ENCODE data around the gene P4HB. TPM values are rescaled to one million over a fixed set of nuclear protein-coding genes. Genes with fewer than 3 reads are reported as not detected.

P4HB gene
- 100 to 1,000 TPM; 506 to 602 TPM for total RNA-seq

GRCh38 chr17:81859906-81860755 lies at the start of gene P4HB:
Gene P4HB (minus strand): TSS chr17:81860535. CDS start chr17:81860471, 64 bp downstream.
- H3K9me3 Mint-ChIP-seq: no peaks in the 10 kb centered on the region
- peak within 1 kb of the TSS; percentile 92 for H3K4me3 Mint-ChIP-seq
- peaks cover 18% of the 10 kb centered on the region for H3K4me1 Mint-ChIP-seq
- peaks cover 95% of the 10 kb centered on the region for H3K36me3 Mint-ChIP-seq (ENCODE audit: low read depth)
- H3K27ac Mint-ChIP-seq: peak within 1 kb of the TSS; percentile 99
- H3K27me3 Mint-ChIP-seq: no peaks in the 10 kb centered on the region
- no peak for ATAC-seq (replicated peaks)

DNA sequence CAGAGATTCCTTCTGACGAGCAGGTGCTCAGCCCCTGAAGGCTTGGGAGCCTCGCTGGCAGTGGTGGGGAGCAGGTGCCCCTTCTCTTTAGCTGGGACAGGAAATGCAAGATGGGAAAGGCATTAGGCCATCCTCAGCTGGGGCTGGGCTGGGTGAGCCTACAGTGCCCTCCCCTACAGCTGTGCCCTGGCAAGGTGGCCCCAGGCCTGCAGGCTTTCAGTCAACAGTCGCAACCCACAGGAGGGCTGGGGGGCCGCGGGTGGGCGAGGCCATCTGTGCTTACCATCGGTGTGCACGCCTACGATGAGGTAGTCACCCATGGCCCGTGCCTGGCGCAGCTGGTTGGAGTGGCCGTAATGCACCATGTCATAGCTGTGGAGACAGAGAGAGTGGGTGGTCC lies 48.9 kb upstream of the P4HB start:
- Mint-ChIP-seq H3K27me3 (no peaks in the 10 kb centered on the region), H3K27ac (no peak overlapping the region), H3K36me3 (ENCODE audit: low read depth) (peaks cover 25% of the 10 kb centered on the region), H3K4me1 (no peaks in the 10 kb centered on the region), H3K9me3 (no peaks in the 10 kb centered on the region), H3K4me3 (peak overlapping the region; percentile 67)
- no peak for ATAC-seq (replicated peaks)

GRCh38 chr17:81908793-81909192 lies 48.5 kb upstream of the P4HB start:
- no peaks in the 10 kb centered on the region for H3K4me1 Mint-ChIP-seq
- no peak overlapping the region for H3K4me3 Mint-ChIP-seq
- no peak for ATAC-seq (replicated peaks)
- peaks cover 22% of the 10 kb centered on the region for H3K36me3 Mint-ChIP-seq (ENCODE audit: low read depth)
- no peak overlapping the region for H3K27ac Mint-ChIP-seq
- no peaks in the 10 kb centered on the region for H3K9me3 Mint-ChIP-seq
- H3K27me3 Mint-ChIP-seq: no peaks in the 10 kb centered on the region

DNA sequence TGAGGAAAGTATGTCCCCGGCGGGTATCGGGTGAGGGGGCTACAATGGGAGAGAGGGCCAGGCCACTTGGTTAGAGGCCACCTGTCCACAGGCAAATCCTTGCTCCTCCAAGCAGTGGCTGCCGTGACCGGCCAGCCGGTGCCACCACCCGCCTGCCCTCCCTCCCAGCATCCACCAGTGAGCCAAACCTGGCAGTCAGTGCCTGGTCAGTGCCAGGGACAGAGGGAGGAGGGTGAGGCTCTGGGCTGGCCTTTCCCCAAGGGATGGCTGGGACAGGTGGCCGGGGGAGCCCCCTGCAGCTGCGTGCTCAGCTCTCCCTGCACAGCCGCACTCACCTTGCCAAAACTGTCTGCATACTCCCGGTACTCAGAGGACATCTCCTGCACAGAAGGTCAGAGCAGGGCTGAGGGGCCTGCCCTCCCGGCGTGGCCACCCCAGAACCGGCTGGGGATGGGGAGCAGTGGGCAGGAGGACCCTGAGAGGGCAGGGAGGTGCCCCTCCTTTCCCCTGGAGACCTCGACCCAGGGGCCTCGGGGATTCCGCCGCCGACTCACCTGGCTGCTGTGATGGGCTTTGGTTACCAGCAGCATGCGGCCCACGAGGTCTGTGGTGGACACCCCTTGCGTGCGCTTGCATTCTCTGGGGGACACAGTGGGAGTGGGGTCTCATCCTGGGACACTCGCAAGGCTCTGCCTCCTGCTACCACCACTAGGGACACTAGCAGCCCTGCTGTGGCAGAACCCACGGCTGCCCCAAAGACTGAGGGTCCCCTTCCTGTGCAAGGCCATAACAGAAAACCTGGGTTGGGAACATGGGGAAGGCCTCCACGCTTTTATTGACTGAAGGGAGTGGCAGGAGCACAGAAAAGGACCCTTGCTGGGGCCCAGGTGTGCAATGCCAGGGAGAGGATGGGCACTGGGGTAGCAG lies 47.1 kb upstream of the P4HB start:
- no peak overlapping the region for H3K27ac Mint-ChIP-seq
- H3K36me3 Mint-ChIP-seq (ENCODE audit: low read depth): peaks cover 11% of the 10 kb centered on the region
- H3K4me3 Mint-ChIP-seq: no peak overlapping the region
- ATAC-seq (replicated peaks): no peak
- no peaks in the 10 kb centered on the region for H3K27me3 Mint-ChIP-seq
- no peaks in the 10 kb centered on the region for H3K9me3 Mint-ChIP-seq
- H3K4me1 Mint-ChIP-seq: no peaks in the 10 kb centered on the region

DNA sequence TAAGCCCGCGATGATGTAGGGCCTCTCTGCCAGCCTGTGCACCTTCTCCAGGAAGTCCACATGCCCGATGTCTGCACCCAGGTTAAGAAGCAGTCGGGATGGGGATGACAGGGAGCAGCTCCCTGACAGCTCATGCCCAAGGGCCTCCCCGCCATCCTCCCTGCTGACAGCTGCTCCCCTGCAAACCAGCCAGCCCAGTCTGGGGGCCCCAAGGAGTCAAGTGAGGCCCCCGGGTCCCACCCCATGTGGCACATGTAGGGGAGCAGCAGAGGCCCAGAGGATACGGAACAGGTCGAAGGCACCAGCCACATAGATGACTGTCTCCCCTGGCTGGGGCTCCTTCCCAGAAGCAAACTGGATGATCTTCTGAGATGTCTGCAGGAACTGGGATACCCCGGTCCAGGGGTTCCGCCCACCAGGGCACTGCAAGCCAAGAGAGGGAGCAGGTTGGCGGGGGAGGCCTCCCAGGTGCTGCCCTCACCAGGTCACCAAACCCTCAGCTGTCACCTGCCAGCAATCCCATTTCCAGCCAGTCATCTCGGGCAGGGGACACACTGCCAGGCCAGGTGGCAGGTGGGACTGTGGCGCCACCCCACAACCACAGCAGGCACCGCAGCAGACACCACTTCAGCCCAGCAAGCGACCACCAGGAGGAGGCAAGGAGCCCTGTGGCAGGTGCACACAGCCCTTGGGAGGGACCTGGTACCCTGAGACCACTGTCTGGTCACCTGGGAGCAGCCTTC lies 46.3 kb upstream of the P4HB start:
- no peaks in the 10 kb centered on the region for H3K4me1 Mint-ChIP-seq
- H3K4me3 Mint-ChIP-seq: no peak overlapping the region
- peaks cover 3% of the 10 kb centered on the region for H3K36me3 Mint-ChIP-seq (ENCODE audit: low read depth)
- no peak overlapping the region for H3K27ac Mint-ChIP-seq
- no peaks in the 10 kb centered on the region for H3K27me3 Mint-ChIP-seq
- no peak for ATAC-seq (replicated peaks)
- no peaks in the 10 kb centered on the region for H3K9me3 Mint-ChIP-seq

DNA sequence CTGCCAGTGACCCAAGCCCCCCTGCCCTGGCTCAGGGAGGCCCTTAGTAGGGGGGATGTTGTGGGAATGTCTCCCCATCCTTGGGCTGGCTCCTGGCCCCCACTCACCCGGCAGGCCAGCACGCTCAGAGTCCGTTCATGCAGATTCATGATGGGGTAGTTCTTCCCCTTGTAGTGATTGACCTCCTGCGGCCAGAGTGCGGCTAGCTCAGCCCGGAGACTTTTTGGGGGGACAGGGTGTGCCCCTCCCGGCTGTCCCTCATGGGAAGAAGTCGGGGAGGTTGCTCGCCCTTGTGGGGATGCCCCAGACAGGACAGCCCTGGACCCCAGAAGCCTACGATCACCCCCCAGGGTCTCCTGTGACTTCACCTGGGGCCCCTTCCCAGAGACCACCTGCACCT lies 45.7 kb upstream of the P4HB start:
- Mint-ChIP-seq H3K4me1 (peaks cover 4% of the 10 kb centered on the region), H3K4me3 (no peak overlapping the region), H3K27ac (no peak overlapping the region), H3K27me3 (peaks cover 4% of the 10 kb centered on the region), H3K36me3 (ENCODE audit: low read depth) (peaks cover 3% of the 10 kb centered on the region), H3K9me3 (no peaks in the 10 kb centered on the region)
- ATAC-seq (replicated peaks): no peak

DNA sequence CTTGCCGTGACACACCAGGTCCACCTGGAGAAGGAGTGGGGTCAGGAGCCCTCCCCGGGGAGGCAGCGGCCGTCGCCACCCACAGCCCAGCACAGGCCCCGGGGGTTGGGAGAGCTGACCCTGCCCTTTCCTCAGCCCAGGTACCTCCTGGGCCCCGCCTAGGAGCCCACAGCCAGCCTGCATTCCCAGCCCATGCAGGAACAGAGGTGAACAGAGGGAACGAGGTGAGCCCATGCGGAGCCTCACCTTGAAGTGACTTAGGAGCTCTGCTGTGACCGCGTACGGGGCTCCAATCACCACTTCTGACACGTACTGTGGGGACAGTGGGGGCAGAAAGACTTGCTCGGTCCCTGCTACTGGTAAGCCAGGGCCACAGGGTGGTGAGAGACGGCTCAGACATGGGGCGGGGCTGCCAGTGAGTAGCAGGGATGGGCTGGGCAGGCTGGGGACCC lies 45.1 kb upstream of the P4HB start:
- no peak overlapping the region for H3K4me3 Mint-ChIP-seq
- peaks cover 7% of the 10 kb centered on the region for H3K27me3 Mint-ChIP-seq
- no peak for ATAC-seq (replicated peaks)
- peaks cover 9% of the 10 kb centered on the region for H3K36me3 Mint-ChIP-seq (ENCODE audit: low read depth)
- no peak overlapping the region for H3K27ac Mint-ChIP-seq
- no peaks in the 10 kb centered on the region for H3K9me3 Mint-ChIP-seq
- peaks cover 8% of the 10 kb centered on the region for H3K4me1 Mint-ChIP-seq

- Mint-ChIP-seq H3K4me3 (no peak overlapping the region), H3K27ac (no peak overlapping the region), H3K4me1 (peaks cover 8% of the 10 kb centered on the region), H3K36me3 (ENCODE audit: low read depth) (peaks cover 15% of the 10 kb centered on the region), H3K9me3 (no peaks in the 10 kb centered on the region), H3K27me3 (peaks cover 7% of the 10 kb centered on the region)
- ATAC-seq (replicated peaks): no peak
These were observed 44.5 kb upstream of the P4HB start for GRCh38 chr17:81904600-81905423.

DNA sequence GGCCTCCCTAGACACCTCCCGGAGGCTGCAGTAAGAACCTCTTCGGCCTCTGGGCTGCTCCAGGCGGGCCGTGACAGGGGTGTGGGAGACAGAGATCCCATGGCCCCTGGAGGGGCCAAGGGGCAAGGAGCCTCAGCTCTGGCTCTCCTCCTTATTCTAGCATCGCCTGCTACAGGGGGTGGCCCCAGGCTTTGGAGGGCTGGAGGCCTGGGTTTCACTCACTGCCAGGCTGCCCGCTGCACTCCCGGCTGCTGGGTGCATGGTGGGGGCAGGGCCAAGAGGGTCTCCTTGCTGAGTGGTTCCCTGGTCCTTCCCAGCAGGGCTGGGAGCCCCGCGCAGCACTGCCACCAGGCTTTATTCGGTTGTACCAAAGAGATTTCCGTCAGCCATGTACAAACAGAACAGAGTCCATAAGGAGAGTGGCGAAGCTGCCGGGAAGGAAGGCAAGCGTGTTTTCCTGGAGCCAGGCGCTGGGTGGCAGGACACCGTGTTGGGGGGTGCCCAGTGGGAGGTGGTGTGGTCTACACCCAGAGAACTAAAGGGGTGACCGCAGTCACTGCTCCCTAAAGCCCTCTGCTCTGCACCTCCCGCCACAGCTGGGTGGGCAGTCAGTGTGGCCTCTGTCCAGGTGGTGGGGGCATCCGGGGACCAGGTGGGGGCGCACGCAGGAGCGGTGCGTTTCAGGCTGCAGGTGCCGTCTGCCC lies 43.7 kb upstream of the P4HB start:
- ATAC-seq (replicated peaks): no peak
- Mint-ChIP-seq H3K9me3 (no peaks in the 10 kb centered on the region), H3K4me3 (no peak overlapping the region), H3K27ac (no peak overlapping the region), H3K4me1 (peaks cover 8% of the 10 kb centered on the region), H3K36me3 (ENCODE audit: low read depth) (peaks cover 23% of the 10 kb centered on the region), H3K27me3 (peaks cover 7% of the 10 kb centered on the region)

DNA sequence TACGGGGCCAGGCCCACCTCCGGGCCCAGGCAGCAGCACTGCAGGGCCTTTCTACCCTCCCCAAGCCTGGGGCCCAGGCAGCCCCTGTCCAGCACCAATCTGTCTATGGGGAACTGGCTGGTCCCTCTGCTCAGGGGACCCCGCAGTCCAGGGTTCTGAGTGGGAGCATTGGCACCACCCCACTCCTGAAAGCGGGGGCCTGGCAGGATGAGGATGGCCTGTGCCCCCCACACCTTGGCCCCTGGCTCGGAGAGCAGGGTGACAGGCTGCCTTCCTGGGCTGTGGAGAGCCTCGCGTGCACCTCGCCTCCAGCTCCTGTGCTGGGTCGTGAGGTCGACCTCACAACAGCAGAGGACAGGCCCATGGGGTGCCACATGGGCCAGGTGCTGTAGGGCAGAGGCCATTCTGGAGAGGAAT lies 43.1 kb upstream of the P4HB start:
- Mint-ChIP-seq H3K27ac (no peak overlapping the region), H3K4me3 (no peak overlapping the region), H3K27me3 (peaks cover 7% of the 10 kb centered on the region), H3K36me3 (ENCODE audit: low read depth) (peaks cover 29% of the 10 kb centered on the region), H3K9me3 (no peaks in the 10 kb centered on the region), H3K4me1 (peaks cover 8% of the 10 kb centered on the region)
- no peak for ATAC-seq (replicated peaks)

DNA sequence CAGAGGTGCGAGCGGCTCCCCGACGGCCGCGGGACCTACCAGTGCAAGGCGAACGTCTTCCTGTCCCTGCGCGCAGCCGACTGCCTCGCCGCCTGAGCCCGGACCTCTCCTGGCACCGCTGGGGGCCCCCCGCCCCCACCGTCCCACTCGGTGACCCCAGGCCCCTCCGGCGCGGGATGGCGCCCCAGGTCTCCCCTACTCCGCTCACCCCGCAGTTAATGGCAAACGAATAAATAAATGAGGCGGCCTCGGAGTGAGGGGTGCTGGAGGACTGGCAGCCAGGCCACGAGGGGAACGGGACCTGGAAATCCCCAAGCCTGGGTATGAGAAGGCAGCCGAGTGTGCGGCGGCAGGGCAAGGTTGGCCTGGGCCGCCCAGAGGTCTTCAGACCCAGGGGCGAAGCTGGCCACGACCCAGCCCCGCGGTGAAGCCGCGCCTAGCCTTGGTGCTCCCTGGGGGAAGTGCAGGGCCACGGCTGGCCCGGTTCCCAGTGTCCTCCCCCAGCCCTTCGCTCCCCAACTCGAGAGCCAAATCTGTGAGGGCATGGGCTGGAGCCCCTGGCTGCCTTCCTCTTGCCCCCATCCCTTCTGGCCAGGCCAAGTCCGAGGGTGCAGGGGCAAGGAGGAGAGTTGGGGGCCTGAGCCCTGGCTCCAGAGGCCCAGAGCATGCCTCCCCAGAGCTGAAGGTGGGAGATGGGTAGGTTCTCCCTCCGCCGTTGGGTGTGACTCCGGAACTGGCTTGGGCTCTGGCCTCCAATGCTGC lies 42.5 kb upstream of the P4HB start:
- Mint-ChIP-seq H3K27ac (no peak overlapping the region), H3K27me3 (peaks cover 7% of the 10 kb centered on the region), H3K4me3 (no peak overlapping the region), H3K9me3 (no peaks in the 10 kb centered on the region), H3K4me1 (peaks cover 8% of the 10 kb centered on the region), H3K36me3 (ENCODE audit: low read depth) (peaks cover 35% of the 10 kb centered on the region)
- ATAC-seq (replicated peaks): peak; percentile 27

- ATAC-seq (replicated peaks): peak; percentile 49
- H3K27me3 Mint-ChIP-seq: peaks cover 7% of the 10 kb centered on the region
- peak within 1 kb of the TSS; percentile 43 for H3K4me3 Mint-ChIP-seq
- H3K9me3 Mint-ChIP-seq: no peaks in the 10 kb centered on the region
- H3K36me3 Mint-ChIP-seq (ENCODE audit: low read depth): peaks cover 42% of the 10 kb centered on the region
- H3K4me1 Mint-ChIP-seq: peaks cover 8% of the 10 kb centered on the region
- no peak within 1 kb of the TSS for H3K27ac Mint-ChIP-seq
These were observed 41.8 kb upstream of the P4HB start, which contains the start of gene NPB for GRCh38 chr17:81902023-81902652. Gene NPB (plus strand): TSS chr17:81902238. CDS start chr17:81902278, 40 bp downstream.
